ENCODE data around the gene ARFGAP2.
A peak's percentile ranks its signal among the peaks of the same experiment; 100 is the strongest.
"Not testable (repeated sequence)": the region's sequence is repeated elsewhere in the genome, so short reads cannot be mapped to it uniquely, and the experiment has no call there.

ARFGAP2 gene

GRCh38 chr11:47176328-47177228 is at the start of gene ARFGAP2:
TSS of gene ARFGAP2 (minus strand) at chr11:47176879. CDS start at chr11:47176853, 26 bp downstream.
- DNase-seq: peak; percentile 82 to 90

GRCh38 chr11:47225552-47226400 is 49.1 kb upstream of the ARFGAP2 start:
- no peak for DNase-seq

- no peak for DNase-seq
These were observed 46.0 kb upstream of the ARFGAP2 start for GRCh38 chr11:47222696-47223095.

- no peak for DNase-seq
These were observed 43.7 kb upstream of the ARFGAP2 start for GRCh38 chr11:47220401-47220821.

GRCh38 chr11:47216121-47216798 is 39.6 kb upstream of the ARFGAP2 start:
- peak in 1 of 2 experiments; percentile 48 for DNase-seq

- DNase-seq: peak in 1 of 2 experiments; percentile 41
These were observed 38.8 kb upstream of the ARFGAP2 start for GRCh38 chr11:47215366-47215910.

GRCh38 chr11:47213950-47214565 is 37.4 kb upstream of the ARFGAP2 start:
- peak; percentile 65 to 84 for DNase-seq

GRCh38 chr11:47212938-47213337 is 36.3 kb upstream of the ARFGAP2 start:
- DNase-seq: no peak

GRCh38 chr11:47208628-47209027 is 31.9 kb upstream of the ARFGAP2 start:
- DNase-seq: no peak

GRCh38 chr11:47208008-47208552 is 31.4 kb upstream of the ARFGAP2 start:
- DNase-seq: not testable (repeated sequence)

GRCh38 chr11:47207459-47207858 is 30.8 kb upstream of the ARFGAP2 start:
- DNase-seq: no peak

GRCh38 chr11:47206577-47206976 is 29.9 kb upstream of the ARFGAP2 start:
- not testable (repeated sequence) for DNase-seq

- DNase-seq: no peak
These were observed 27.9 kb upstream of the ARFGAP2 start for GRCh38 chr11:47204637-47204989.

- DNase-seq: no peak
These were observed 25.9 kb upstream of the ARFGAP2 start for GRCh38 chr11:47202576-47202975.

GRCh38 chr11:47201015-47201414 is 24.3 kb upstream of the ARFGAP2 start:
- no peak for DNase-seq

- DNase-seq: not testable (repeated sequence)
These were observed 21.5 kb upstream of the ARFGAP2 start for GRCh38 chr11:47198161-47198560.

- DNase-seq: no peak
These were observed 15.4 kb upstream of the ARFGAP2 start for GRCh38 chr11:47192111-47192510.

- DNase-seq: not testable (repeated sequence)
These were observed 14.5 kb upstream of the ARFGAP2 start for GRCh38 chr11:47191137-47191536.

- no peak for DNase-seq
These were observed 12.6 kb upstream of the ARFGAP2 start for GRCh38 chr11:47189100-47189834.

- no peak for DNase-seq
These were observed 11.6 kb upstream of the ARFGAP2 start for GRCh38 chr11:47188259-47188658.

- DNase-seq: no peak
These were observed 11.0 kb upstream of the ARFGAP2 start for GRCh38 chr11:47187723-47188122.
